HepG2 (cell line): Measurements from ENCODE around the gene VCP. TPM values are rescaled to one million over a fixed set of nuclear protein-coding genes. Genes with fewer than 3 reads are reported as not detected.

Source experiments
- BHLHE40 ChIP-seq: IDR thresholded peaks from 2 replicates; pipeline ENCODE4 v1.6.1; 2011; ENCODE audit warnings: low read length, improper control_type of control experiment
- DMAP1 ChIP-seq: IDR thresholded peaks from 2 replicates; pipeline ENCODE4 v1.6.1; 2016
- TEAD2 ChIP-seq: sonication (generic); formaldehyde crosslinking; IDR thresholded peaks from 2 replicates; pipeline ENCODE4 v1.9.0; 2021; ENCODE audit warnings: missing genetic modification reagents
- ZBTB21 ChIP-seq: sonication (generic); formaldehyde crosslinking; IDR thresholded peaks from 2 replicates; pipeline ENCODE4 v1.4.0; 2020; ENCODE audit warnings: missing genetic modification reagents
- ZNF33A ChIP-seq: sonication (generic); formaldehyde crosslinking; IDR thresholded peaks from 2 replicates; pipeline ENCODE4 v1.5.1; 2020; ENCODE audit warnings: missing genetic modification reagents, mild to moderate bottlenecking, moderate library complexity, borderline replicate concordance
- ZNF367 ChIP-seq: sonication (generic); formaldehyde crosslinking; IDR thresholded peaks from 2 replicates; pipeline ENCODE4 v1.4.0; 2020; ENCODE audit warnings: missing genetic modification reagents, borderline replicate concordance
- ZNF451 ChIP-seq: sonication (generic); formaldehyde crosslinking; IDR thresholded peaks from 2 replicates; pipeline ENCODE4 v1.5.0; 2020; ENCODE audit warnings: mild to moderate bottlenecking, missing genetic modification reagents
- ZNF460 ChIP-seq: sonication (generic); formaldehyde crosslinking; IDR thresholded peaks from 2 replicates; pipeline ENCODE4 v1.5.1; 2020; ENCODE audit warnings: missing genetic modification reagents, mild to moderate bottlenecking, borderline replicate concordance
- ZNF484 ChIP-seq: sonication (generic); formaldehyde crosslinking; IDR thresholded peaks from 2 replicates; pipeline ENCODE4 v1.5.1; 2020; ENCODE audit warnings: mild to moderate bottlenecking, low read depth, missing genetic modification reagents, borderline replicate concordance
- ZNF558 ChIP-seq: sonication (generic); formaldehyde crosslinking; IDR thresholded peaks from 2 replicates; pipeline ENCODE4 v1.9.0; 2022; ENCODE audit warnings: mild to moderate bottlenecking, missing genetic modification reagents, borderline replicate concordance
- ZNF577 ChIP-seq: sonication (generic); formaldehyde crosslinking; IDR thresholded peaks from 2 replicates; pipeline ENCODE4 v1.4.0; 2020; ENCODE audit warnings: mild to moderate bottlenecking, low read depth, missing genetic modification reagents, borderline replicate concordance
- ZNF619 ChIP-seq: sonication (generic); formaldehyde crosslinking; IDR thresholded peaks from 2 replicates; pipeline ENCODE4 v1.4.0; 2020; ENCODE audit warnings: mild to moderate bottlenecking, missing genetic modification reagents
- polyA plus RNA-seq, 8 experiments: library from polyadenylated mRNA; depleted of rRNA in 3 of 8; stranded (reverse) in 7 of 8; unstranded in 1 of 8; fragments of >200 nt; fragmentation: Illumina TruSeq in 4 of 8; extraction: Trizol in 4 of 8; gene quantifications; 2 replicates each; pipeline versions ENCODE4 v1.2.1 to v1.2.3, GENCODE V29; 2011 to 2016; ENCODE audit warnings: low read depth in 4 of 8, missing spikeins in 1 of 8, mixed read lengths in 1 of 8; ENCODE audit not compliant: insufficient read depth in 1 of 8
- total RNA-seq, 5 experiments: library from RNA; depleted of rRNA; stranded (reverse); fragments of >200 nt; fragmentation: Illumina TruSeq; extraction: Trizol; gene quantifications; 2 replicates each; pipeline ENCODE4 v1.2.3, GENCODE V29; 2016; ENCODE audit warnings: low read depth in 1 of 5
- TF ChIP-seq, protein P1 (sequence below): sonication (generic); formaldehyde crosslinking; IDR thresholded peaks from 2 replicates; pipeline ENCODE4 v1.4.0; 2020; ENCODE audit warnings: missing genetic modification reagents, borderline replicate concordance
- TF ChIP-seq, protein P2 (sequence below): sonication (generic); formaldehyde crosslinking; IDR thresholded peaks from 2 replicates; pipeline ENCODE4 v1.4.0; 2020; ENCODE audit warnings: missing genetic modification reagents
- TF ChIP-seq, protein P3 (sequence below): sonication (generic); formaldehyde crosslinking; IDR thresholded peaks from 2 replicates; pipeline ENCODE4 v1.4.0; 2020; ENCODE audit warnings: missing genetic modification reagents
- TF ChIP-seq, protein P4 (sequence below): sonication (generic); formaldehyde crosslinking; IDR thresholded peaks from 2 replicates; pipeline ENCODE4 v1.9.0; 2022; ENCODE audit warnings: low read depth, missing genetic modification reagents
- TF ChIP-seq, protein P5 (sequence below): sonication (generic); formaldehyde crosslinking; IDR thresholded peaks from 2 replicates; pipeline ENCODE4 v1.4.0; 2020; ENCODE audit warnings: missing genetic modification reagents, borderline replicate concordance

Gene VCP
- total and polyA plus RNA-seq, 2 of the 13 experiments (the other 11 are each of a cell fraction or from before 2014, with no cell fraction given) = 143 to 391 TPM

GRCh38 chr9:35102769-35103659 is 30.6 kb upstream of the VCP start, which contains the start of gene STOML2 (continued):
- TF ChIP-seq ZNF484 (CRISPR knock-in tag) (no peak), ZNF558 (CRISPR knock-in tag) (peak; percentile 79; the same call in 1 of the 2 replicates), ZNF460 (no peak), DMAP1 (CRISPR knock-in tag) (peak; percentile 91), ZBTB21 (peak; percentile 28; the same call in 1 of the 2 replicates), BHLHE40 (0 out of 2 replicates have a peak, but pooled peaks have one; percentile 5), ZNF619 (CRISPR knock-in tag) (no peak), ZNF33A (CRISPR knock-in tag) (no peak), ZNF577 (no peak), TEAD2 (CRISPR knock-in tag) (no peak), ZNF367 (CRISPR knock-in tag) (no peak), ZNF451 (CRISPR knock-in tag) (no peak)
- TF ChIP-seq, protein P1, sequence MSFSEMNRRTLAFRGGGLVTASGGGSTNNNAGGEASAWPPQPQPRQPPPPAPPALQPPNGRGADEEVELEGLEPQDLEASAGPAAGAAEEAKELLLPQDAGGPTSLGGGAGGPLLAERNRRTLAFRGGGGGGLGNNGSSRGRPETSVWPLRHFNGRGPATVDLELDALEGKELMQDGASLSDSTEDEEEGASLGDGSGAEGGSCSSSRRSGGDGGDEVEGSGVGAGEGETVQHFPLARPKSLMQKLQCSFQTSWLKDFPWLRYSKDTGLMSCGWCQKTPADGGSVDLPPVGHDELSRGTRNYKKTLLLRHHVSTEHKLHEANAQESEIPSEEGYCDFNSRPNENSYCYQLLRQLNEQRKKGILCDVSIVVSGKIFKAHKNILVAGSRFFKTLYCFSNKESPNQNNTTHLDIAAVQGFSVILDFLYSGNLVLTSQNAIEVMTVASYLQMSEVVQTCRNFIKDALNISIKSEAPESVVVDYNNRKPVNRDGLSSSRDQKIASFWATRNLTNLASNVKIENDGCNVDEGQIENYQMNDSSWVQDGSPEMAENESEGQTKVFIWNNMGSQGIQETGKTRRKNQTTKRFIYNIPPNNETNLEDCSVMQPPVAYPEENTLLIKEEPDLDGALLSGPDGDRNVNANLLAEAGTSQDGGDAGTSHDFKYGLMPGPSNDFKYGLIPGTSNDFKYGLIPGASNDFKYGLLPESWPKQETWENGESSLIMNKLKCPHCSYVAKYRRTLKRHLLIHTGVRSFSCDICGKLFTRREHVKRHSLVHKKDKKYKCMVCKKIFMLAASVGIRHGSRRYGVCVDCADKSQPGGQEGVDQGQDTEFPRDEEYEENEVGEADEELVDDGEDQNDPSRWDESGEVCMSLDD = no peak
- TF ChIP-seq, protein P2, sequence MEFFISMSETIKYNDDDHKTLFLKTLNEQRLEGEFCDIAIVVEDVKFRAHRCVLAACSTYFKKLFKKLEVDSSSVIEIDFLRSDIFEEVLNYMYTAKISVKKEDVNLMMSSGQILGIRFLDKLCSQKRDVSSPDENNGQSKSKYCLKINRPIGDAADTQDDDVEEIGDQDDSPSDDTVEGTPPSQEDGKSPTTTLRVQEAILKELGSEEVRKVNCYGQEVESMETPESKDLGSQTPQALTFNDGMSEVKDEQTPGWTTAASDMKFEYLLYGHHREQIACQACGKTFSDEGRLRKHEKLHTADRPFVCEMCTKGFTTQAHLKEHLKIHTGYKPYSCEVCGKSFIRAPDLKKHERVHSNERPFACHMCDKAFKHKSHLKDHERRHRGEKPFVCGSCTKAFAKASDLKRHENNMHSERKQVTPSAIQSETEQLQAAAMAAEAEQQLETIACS (CRISPR knock-in tag) = 0 out of 2 replicates have a peak, but pooled peaks have one; percentile 41
- TF ChIP-seq, protein P3, sequence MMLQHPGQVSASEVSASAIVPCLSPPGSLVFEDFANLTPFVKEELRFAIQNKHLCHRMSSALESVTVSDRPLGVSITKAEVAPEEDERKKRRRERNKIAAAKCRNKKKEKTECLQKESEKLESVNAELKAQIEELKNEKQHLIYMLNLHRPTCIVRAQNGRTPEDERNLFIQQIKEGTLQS = peak; percentile 54; the same call in 1 of the 2 replicates
- TF ChIP-seq, protein P4, sequence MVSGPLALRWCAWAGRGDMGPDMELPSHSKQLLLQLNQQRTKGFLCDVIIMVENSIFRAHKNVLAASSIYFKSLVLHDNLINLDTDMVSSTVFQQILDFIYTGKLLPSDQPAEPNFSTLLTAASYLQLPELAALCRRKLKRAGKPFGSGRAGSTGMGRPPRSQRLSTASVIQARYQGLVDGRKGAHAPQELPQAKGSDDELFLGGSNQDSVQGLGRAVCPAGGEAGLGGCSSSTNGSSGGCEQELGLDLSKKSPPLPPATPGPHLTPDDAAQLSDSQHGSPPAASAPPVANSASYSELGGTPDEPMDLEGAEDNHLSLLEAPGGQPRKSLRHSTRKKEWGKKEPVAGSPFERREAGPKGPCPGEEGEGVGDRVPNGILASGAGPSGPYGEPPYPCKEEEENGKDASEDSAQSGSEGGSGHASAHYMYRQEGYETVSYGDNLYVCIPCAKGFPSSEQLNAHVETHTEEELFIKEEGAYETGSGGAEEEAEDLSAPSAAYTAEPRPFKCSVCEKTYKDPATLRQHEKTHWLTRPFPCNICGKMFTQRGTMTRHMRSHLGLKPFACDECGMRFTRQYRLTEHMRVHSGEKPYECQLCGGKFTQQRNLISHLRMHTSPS (CRISPR knock-in tag) = no peak
- TF ChIP-seq, protein P5, sequence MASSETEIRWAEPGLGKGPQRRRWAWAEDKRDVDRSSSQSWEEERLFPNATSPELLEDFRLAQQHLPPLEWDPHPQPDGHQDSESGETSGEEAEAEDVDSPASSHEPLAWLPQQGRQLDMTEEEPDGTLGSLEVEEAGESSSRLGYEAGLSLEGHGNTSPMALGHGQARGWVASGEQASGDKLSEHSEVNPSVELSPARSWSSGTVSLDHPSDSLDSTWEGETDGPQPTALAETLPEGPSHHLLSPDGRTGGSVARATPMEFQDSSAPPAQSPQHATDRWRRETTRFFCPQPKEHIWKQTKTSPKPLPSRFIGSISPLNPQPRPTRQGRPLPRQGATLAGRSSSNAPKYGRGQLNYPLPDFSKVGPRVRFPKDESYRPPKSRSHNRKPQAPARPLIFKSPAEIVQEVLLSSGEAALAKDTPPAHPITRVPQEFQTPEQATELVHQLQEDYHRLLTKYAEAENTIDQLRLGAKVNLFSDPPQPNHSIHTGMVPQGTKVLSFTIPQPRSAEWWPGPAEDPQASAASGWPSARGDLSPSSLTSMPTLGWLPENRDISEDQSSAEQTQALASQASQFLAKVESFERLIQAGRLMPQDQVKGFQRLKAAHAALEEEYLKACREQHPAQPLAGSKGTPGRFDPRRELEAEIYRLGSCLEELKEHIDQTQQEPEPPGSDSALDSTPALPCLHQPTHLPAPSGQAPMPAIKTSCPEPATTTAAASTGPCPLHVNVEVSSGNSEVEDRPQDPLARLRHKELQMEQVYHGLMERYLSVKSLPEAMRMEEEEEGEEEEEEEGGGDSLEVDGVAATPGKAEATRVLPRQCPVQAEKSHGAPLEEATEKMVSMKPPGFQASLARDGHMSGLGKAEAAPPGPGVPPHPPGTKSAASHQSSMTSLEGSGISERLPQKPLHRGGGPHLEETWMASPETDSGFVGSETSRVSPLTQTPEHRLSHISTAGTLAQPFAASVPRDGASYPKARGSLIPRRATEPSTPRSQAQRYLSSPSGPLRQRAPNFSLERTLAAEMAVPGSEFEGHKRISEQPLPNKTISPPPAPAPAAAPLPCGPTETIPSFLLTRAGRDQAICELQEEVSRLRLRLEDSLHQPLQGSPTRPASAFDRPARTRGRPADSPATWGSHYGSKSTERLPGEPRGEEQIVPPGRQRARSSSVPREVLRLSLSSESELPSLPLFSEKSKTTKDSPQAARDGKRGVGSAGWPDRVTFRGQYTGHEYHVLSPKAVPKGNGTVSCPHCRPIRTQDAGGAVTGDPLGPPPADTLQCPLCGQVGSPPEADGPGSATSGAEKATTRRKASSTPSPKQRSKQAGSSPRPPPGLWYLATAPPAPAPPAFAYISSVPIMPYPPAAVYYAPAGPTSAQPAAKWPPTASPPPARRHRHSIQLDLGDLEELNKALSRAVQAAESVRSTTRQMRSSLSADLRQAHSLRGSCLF = no peak
